Effector CD4-positive, alpha-beta T cell (primary cell): ENCODE measurements around the gene PLK1.
"Not testable (repeated sequence)": the region's sequence is repeated elsewhere in the genome, so short reads cannot be mapped to it uniquely, and the experiment has no call there.

Experiments used
- DNase-seq: peaks from one replicate; pipeline ENCODE4 v3.0.0-alpha.2; 2020

PLK1 gene

GRCh38 chr16:23711785-23712184, 33.1 kb downstream of the PLK1 start:
- no peak for DNase-seq

DNA sequence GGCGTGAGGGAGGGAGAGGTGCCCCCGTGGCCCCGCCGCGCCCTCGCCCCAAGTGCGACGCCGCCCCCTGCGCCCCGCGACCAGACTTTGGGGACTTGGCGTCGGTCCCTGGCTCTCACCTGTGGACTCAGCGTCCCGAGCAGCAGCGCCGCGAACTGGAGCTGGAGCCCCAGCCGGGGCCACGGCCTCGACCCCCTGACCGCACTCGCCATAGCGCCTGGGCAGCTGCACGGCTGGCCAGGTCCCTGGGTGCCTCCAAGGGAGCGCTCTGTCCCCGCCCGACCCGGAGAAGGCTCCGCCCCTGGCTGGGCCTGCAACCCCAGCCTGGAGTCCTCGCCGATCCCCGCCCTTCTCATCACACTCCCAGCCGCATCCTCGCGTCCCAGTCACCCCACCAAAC, 34.3 kb downstream of the PLK1 start, which contains the start of gene ERN2:
ERN2 (minus strand) TSS at position 247 of the 400 bp plus-strand sequence; CDS start at position 212, 35 bp downstream.
- DNase-seq: no peak

DNA sequence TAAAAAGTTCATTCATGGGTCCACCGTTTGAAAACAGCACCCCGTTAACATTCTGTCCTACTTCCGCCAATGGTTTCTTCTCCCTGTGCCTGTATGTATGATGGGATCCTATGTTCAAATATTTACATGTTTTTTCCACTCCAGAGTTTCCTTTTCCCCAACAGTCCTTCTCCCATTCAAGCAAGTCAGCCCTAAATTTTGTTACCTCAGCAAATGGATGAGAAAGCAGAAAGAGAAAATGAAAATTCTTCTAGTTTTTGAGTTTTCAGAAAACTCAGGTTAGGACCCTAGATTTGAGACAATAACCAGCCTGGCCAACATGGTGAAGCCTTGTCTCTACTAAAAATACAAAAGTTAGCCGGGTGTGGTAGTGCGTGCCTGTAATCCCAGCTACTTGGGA, 37.8 kb downstream of the PLK1 start:
- DNase-seq: no peak

- not testable (repeated sequence) for DNase-seq
Observed at GRCh38 chr16:23722613-23723240, 44.0 kb downstream of the PLK1 start.

DNA sequence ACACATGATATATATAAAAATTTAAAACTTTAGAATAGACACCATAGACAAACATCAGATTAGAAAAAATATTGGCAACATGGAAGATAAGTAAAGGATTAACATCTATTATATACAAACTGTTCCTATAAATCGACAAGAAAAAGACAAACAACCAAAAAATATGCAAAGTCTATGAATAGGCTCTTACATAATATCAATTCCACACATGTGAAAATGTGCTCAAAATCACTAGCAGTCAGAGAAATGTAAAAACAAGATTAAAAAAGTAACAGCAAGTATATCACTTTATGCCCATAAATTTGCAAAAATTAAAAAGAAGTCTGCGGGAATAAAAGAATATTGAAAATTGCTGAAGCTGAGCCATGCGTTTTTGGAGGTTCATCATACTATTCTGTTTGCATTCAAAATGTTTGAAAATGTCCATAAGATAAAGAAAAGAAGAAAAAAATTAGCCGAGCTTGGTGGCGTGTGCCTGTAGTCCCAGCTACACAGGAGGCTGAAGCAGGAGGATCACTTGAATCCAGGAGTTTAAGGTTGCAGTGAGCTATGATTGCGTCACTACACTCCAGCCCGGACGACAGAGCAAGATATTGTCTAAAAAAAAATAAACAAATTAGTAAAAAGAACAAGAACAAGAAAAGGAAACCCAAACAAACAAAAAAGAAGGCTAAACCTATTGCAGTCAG, 45.6 kb downstream of the PLK1 start:
- DNase-seq: no peak

GRCh38 chr16:23724785-23725131, 46.1 kb downstream of the PLK1 start:
- DNase-seq: no peak

GRCh38 chr16:23726710-23727109, 48.0 kb downstream of the PLK1 start:
- DNase-seq: no peak

DNA sequence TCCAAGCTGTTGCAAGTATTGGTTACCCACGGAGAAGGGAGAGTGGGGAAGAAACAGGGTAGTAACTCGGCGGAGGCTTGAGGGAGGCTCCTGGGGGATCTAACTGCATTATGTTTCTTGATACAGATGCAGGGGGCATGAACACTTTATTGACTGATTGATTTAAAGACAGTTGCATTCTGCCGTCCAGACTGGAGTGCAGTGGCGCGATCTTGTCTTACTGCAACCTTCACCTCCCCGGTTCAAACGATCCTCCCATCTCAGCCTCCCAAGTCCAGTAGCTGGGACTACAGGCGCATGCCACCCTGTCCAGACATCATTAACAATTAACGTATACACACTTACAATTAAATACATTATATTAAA, 49.4 kb downstream of the PLK1 start:
- no peak for DNase-seq

DNA sequence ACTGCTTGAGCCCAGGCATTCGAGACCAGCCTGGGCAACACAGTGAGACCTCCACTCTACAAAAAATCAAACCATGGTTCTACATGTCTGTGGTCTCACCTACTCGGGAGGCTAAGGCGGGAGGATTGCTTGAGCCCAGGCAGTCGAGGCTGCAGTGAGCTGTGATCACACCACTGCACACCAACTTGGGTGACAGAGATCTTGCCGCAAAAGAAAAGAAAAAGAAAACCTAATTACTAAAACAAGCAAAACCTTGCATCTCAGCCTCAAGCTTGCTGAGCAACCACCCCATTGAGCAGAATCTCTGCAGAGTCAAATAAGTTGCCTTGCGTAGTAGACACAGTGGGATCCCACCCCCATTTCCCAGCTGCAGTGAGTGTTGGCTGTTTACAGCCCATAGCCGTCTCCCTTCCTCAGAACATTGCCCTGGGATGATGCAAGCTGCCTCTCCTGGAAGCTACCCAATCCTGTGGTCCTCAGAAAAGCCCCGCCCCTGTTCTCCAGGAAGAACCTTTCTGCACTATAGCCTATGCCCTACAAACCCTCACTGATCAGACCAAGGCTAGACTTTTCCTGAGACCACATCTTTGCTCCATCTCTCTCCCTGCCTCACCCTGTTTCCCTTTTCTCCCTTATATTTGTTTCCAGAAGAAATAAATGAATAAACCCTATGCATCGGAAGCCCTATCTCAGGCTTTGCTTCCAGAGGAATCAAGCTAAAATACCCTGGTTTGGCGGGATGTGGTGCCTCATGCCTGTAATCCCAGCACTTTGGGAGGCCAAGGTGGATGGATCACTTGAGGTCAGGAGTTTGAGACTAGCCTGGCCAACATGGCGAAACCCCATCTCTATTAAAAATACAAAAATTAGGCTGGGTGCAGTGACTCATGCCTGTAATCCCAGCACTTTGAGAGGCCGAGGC, 51.1 kb downstream of the PLK1 start:
- DNase-seq: no peak

- no peak for DNase-seq
Observed at GRCh38 chr16:23734176-23734893, 55.6 kb downstream of the PLK1 start.

DNA sequence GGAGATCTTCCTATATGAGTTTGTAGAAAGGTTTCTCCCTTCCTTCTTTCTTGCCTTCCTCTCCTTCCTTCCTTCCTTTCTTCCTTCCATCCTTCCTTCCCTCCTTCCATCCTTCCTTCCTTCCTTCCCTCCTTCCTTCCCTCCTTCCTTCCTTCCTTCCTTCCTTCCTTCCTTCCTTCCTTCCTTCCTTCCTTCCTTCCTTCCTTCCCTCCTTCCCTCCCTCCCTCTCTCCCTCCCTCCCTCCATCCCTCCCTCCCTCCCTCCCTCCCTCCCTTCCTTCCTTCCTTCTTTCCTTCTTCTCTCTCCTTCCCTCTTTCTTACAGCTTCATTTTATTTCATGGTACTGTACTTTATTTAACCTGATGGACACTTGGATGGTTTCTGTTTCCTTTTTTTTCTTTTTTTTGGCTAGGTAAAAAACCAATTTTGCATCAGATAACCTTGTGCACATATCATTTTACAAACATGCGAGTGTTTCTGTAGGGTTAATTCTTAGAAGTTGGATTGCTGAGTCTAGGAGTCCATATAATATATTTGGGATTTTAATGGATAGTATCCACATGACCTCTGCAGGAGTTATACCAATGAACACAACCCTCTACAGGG, 58.8 kb downstream of the PLK1 start:
- DNase-seq: not testable (repeated sequence)

- DNase-seq: no peak
Observed at GRCh38 chr16:23739516-23739915, 60.8 kb downstream of the PLK1 start.
